Glutamatergic neuron (in vitro differentiated cells): ENCODE measurements around the gene NR1D1. TPM values are rescaled to one million over a fixed set of nuclear protein-coding genes. Genes with fewer than 3 reads are reported as not detected.
A peak's percentile ranks its signal among the peaks of the same experiment; 100 is the strongest.

Source experiments
- DNase-seq: peaks from one replicate; pipeline ENCODE4 v3.0.0; 2022
- H3K27ac Mint-ChIP-seq: one replicate; pipeline ENCODE4 v1.8.0; 2020; ENCODE audit warnings: mild to moderate bottlenecking, mixed read lengths, inconsistent platforms; ENCODE audit not compliant: unreplicated experiment
- H3K27me3 Mint-ChIP-seq: one replicate; pipeline ENCODE4 v1.8.0; 2020; ENCODE audit warnings: mild to moderate bottlenecking, moderate library complexity, mixed read lengths, inconsistent platforms; ENCODE audit not compliant: unreplicated experiment
- H3K36me3 Mint-ChIP-seq: one replicate; pipeline ENCODE4 v1.8.0; 2020; ENCODE audit warnings: mild to moderate bottlenecking, mixed read lengths, inconsistent platforms; ENCODE audit not compliant: unreplicated experiment
- H3K4me1 Mint-ChIP-seq: one replicate; pipeline ENCODE4 v1.8.0; 2020; ENCODE audit warnings: mild to moderate bottlenecking, low read depth, mixed read lengths, inconsistent platforms; ENCODE audit not compliant: unreplicated experiment
- H3K4me3 Mint-ChIP-seq: one replicate; pipeline ENCODE4 v1.8.0; 2020; ENCODE audit warnings: mild to moderate bottlenecking, mixed read lengths, inconsistent platforms; ENCODE audit not compliant: unreplicated experiment
- H3K9me3 Mint-ChIP-seq: one replicate; pipeline ENCODE4 v1.8.0; 2020; ENCODE audit warnings: mild to moderate bottlenecking, moderate library complexity, mixed read lengths, inconsistent platforms; ENCODE audit not compliant: unreplicated experiment
- CTCF ChIP-seq: fragments of 200-600 bp; sonication (generic); IDR thresholded peaks from one replicate; pipeline ENCODE4 v1.5.0; 2021; ENCODE audit not compliant: partially characterized antibody, unreplicated experiment
- total RNA-seq: library from RNA; stranded (reverse); fragmentation: NEBNext Ultra II Directional; extraction: Animal tissue kit (Norgen Biotek cat#: 25700); gene quantifications from one replicate; pipeline ENCODE4 v1.2.1, GENCODE V29; 2021; ENCODE audit not compliant: unreplicated experiment

Gene NR1D1
- total RNA-seq, 1 donor from 2014 or later: 1.3 TPM

- Mint-ChIP-seq H3K36me3 (no peaks in the 10 kb centered on the region), H3K27me3 (peaks cover 15% of the 10 kb centered on the region), H3K4me1 (peaks cover 15% of the 10 kb centered on the region), H3K27ac (no peak overlapping the region), H3K9me3 (peaks cover 7% of the 10 kb centered on the region), H3K4me3 (peak overlapping the region; percentile 97)
- no peak for TF ChIP-seq CTCF
- DNase-seq: no peak
These were observed 570 bp downstream of the NR1D1 start for GRCh38 chr17:40099619-40100418.

- H3K4me3 Mint-ChIP-seq: peak overlapping the region; percentile 97
- H3K36me3 Mint-ChIP-seq: no peaks in the 10 kb centered on the region
- H3K9me3 Mint-ChIP-seq: peaks cover 5% of the 10 kb centered on the region
- DNase-seq: peak; percentile 96
- peaks cover 15% of the 10 kb centered on the region for H3K27me3 Mint-ChIP-seq
- H3K27ac Mint-ChIP-seq: peak overlapping the region; percentile 46
- H3K4me1 Mint-ChIP-seq: peaks cover 17% of the 10 kb centered on the region
- no peak for TF ChIP-seq CTCF
These were observed 1.4 kb downstream of the NR1D1 start for GRCh38 chr17:40098846-40099618.

- TF ChIP-seq CTCF: no peak
- Mint-ChIP-seq H3K36me3 (no peaks in the 10 kb centered on the region), H3K4me3 (peak overlapping the region; percentile 86), H3K4me1 (peaks cover 24% of the 10 kb centered on the region), H3K27me3 (peaks cover 10% of the 10 kb centered on the region), H3K27ac (peak overlapping the region; percentile 46), H3K9me3 (peaks cover 5% of the 10 kb centered on the region)
- no peak for DNase-seq
These were observed 2.2 kb downstream of the NR1D1 start for GRCh38 chr17:40097931-40098845.

GRCh38 chr17:40097087-40097486 is 3.3 kb downstream of the NR1D1 start:
- H3K4me1 Mint-ChIP-seq: peaks cover 28% of the 10 kb centered on the region
- H3K4me3 Mint-ChIP-seq: peak overlapping the region; percentile 52
- peaks cover 10% of the 10 kb centered on the region for H3K27me3 Mint-ChIP-seq
- no peaks in the 10 kb centered on the region for H3K36me3 Mint-ChIP-seq
- H3K9me3 Mint-ChIP-seq: peaks cover 5% of the 10 kb centered on the region
- DNase-seq: no peak
- H3K27ac Mint-ChIP-seq: no peak overlapping the region
- TF ChIP-seq CTCF: no peak
